ENCODE results near the gene OR10J1. TPM values are rescaled to one million over a fixed set of nuclear protein-coding genes. Genes with fewer than 3 reads are reported as not detected.

The OR10J1 gene
- total RNA-seq, 1 donor from 2014 or later, result not detected

DNA sequence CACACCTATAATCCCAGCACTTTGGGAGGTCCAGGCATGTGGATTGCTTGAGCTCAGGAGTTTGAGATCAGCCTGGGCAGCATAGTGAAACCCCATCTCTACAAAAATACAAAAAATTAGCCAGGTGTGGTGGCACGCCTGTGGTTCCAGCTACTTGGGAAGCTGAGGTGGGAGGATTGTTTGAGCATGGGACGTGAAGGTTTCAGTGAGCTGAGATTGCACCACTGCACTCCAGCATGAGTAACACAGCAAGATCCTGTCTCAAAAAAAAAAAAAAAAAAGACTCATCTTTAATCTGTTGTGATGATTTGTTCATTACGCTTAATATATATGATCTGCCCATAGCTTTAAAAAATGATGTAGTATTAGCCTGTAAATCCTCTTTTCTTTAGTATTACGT lies 44.0 kb downstream of the OR10J1 start:
- no peak for DNase-seq (ENCODE audit: low read depth in 2 of 2)

Other genes with a start within 250 kb of the OR10J1 start
- gene ACKR1, start 234.8 kb upstream of the OR10J1 start, total RNA-seq, result under 0.01 TPM in 1 of 2 replicates, not detected in the other
- gene FCER1A, start 137.4 kb upstream of the OR10J1 start, total RNA-seq, result not detected in 2 replicates
- not detected in 2 replicates for gene OR10J4, start 7.5 kb upstream of the OR10J1 start, total RNA-seq
- not detected in 2 replicates for gene OR10J5, start 96.3 kb downstream of the OR10J1 start, total RNA-seq
- not detected in 2 replicates for gene APCS, start 148.1 kb downstream of the OR10J1 start, total RNA-seq

All from dermis microvascular lymphatic vessel endothelial cell (primary cell).